ENCODE measurements around the gene OR6A2.

OR6A2 gene

DNA sequence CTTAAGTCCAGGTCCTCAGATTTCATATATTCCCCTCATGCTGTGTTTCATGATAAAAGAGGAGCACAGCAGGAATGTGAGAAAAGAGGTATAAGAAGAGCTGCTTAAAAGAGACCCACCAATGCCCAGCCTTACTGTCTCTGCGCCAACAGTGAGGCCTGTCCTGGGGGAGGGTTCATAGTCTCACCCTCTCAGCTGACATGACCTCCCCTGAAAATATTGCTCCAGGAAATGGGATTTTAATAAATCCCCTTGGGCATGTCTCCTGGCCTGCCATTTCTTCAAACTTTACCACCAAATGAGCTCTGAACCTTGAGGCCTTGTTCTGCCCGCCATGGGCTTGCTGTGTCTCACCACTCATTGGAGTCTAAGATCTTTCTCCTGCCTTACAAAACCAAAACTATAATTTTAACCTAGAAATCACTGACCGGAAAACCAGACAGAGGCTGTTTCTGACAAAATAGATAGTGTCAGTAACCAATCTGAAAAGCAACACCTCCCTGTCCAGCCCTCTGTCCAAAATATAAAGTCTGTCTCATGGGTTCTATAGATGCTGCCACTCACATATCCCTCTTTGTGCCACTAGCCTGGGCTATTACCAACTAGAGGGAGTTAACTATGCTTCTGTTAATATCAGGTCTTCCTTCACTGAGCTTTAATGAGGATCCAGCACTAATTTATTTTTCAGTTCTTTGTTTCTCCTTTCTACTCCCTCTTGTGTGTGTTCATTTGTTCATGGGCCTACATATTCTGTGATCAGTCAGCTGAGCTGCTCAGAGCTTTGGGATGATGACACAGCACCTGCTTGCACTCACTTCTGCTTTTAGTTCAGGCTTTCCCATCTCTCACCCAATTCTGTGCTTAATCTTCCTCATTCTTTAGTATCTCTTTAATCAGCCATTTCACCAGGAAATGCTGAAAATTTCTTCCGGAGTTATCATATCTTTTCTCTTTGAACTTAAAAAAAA, 27.3 kb downstream of the OR6A2 start, which contains the start of gene OR2AG2:
OR2AG2 (minus strand) TSS at position 51 of the 968 bp plus-strand sequence. CDS start 3,019 bp downstream, outside the sequence.
- peaks cover 0 to 1% (median 0%) of the 10 kb centered on the region in 3 experiments for H3K27me3 ChIP-seq (ENCODE audit: control insufficient read depth in 3 of 3, insufficient read depth in 3 of 3, low read depth in 1 of 3, low read length in 3 of 3)
- H3K9ac ChIP-seq (ENCODE audit: low read depth, low read length, poor library complexity) = no peak within 1 kb of the TSS
- H3K79me1 ChIP-seq (ENCODE audit: low read depth, low read length) = no peaks in the 10 kb centered on the region
- no peak within 1 kb of the TSS for H3K4me3 ChIP-seq (ENCODE audit: low read length in 2 of 2)
- H2BK120ac ChIP-seq (ENCODE audit: low read depth, low read length) = no peak within 1 kb of the TSS
- DNase-seq (ENCODE audit: low spot score) = no peak
- H3K14ac ChIP-seq (ENCODE audit: low read length) = no peak within 1 kb of the TSS
- no peak within 1 kb of the TSS for H3K4me2 ChIP-seq (ENCODE audit: insufficient read depth, low read length, poor library complexity, severe bottlenecking)
- H2AK5ac ChIP-seq (ENCODE audit: low read depth, low read length) = no peak within 1 kb of the TSS
- no peak within 1 kb of the TSS for H3K18ac ChIP-seq (ENCODE audit: low read length)
- H3K23ac ChIP-seq (ENCODE audit: low read depth, low read length, poor library complexity) = no peak within 1 kb of the TSS
- H4K91ac ChIP-seq (ENCODE audit: low read depth, low read length, poor library complexity) = no peak within 1 kb of the TSS
- H2BK5ac ChIP-seq (ENCODE audit: low read length) = no peak within 1 kb of the TSS
- H3K9me3 ChIP-seq (replicated peaks in 1 of 2; ENCODE audit: control insufficient read depth in 2 of 2, insufficient read depth in 1 of 2, low read depth in 1 of 2, low read length in 2 of 2) = no peaks in the 10 kb centered on the region
- no peak within 1 kb of the TSS for H4K8ac ChIP-seq (ENCODE audit: low read depth, low read length)
- H3K4ac ChIP-seq (ENCODE audit: low read length) = no peak within 1 kb of the TSS
- H2AFZ ChIP-seq (ENCODE audit: low read length) = no peak within 1 kb of the TSS
- H2BK15ac ChIP-seq (ENCODE audit: low read length) = no peak within 1 kb of the TSS
- no peaks in the 10 kb centered on the region for H3K4me1 ChIP-seq (ENCODE audit: control insufficient read depth in 2 of 2, insufficient read depth in 1 of 2, low read depth in 1 of 2, low read length in 2 of 2)
- no peaks in the 10 kb centered on the region for H3K36me3 ChIP-seq (replicated peaks in 1 of 2; ENCODE audit: control insufficient read depth in 2 of 2, insufficient read depth in 2 of 2, low read length in 2 of 2)
- no peak within 1 kb of the TSS for H2BK12ac ChIP-seq (ENCODE audit: low read length)
- no CpG with 5 or more reads among the region's 4 CpGs for WGBS, 2 donors (ENCODE audit: extremely low coverage in 2 of 2, insufficient read length in 2 of 2, insufficient replicate concordance in 1 of 2)
- no peak within 1 kb of the TSS for H3K27ac ChIP-seq (replicated peaks; ENCODE audit: low read length)

DNA sequence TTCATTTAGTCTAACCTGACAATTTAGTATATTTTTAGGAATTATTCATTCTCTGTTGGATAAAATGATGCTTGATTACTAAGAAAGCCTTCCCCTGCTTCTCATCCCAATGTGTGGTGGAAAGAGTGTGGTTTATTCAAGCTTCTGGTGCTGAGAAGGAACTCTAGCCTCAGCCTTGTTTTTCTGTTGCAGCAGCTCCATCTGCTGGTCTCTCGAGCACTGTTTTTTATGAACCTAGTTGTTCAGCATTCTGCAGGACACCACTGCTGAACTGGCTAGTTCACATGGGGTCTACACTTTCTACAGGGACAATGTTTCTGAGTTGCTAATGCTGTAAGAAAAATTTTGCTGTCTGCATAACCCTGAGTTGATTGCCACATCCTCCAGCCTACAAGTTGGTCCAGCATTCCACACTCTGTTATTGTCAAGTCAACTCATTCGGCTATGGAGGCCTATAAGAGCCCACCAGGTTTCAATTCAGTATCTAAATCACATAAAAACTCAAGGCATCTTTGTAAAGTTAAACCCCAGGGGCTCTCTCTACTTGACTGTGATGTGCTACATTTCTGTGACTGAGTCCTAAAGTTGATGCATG, 42.0 kb downstream of the OR6A2 start:
- no peak overlapping the region for H3K4ac ChIP-seq (ENCODE audit: low read length)
- no peak overlapping the region for H3K4me2 ChIP-seq (ENCODE audit: insufficient read depth, low read length, poor library complexity, severe bottlenecking)
- H3K14ac ChIP-seq (ENCODE audit: low read length) = no peak overlapping the region
- H3K9ac ChIP-seq (ENCODE audit: low read depth, low read length, poor library complexity) = no peak overlapping the region
- H3K18ac ChIP-seq (ENCODE audit: low read length) = no peak overlapping the region
- H3K23ac ChIP-seq (ENCODE audit: low read depth, low read length, poor library complexity) = no peak overlapping the region
- no peak overlapping the region for H2BK12ac ChIP-seq (ENCODE audit: low read length)
- H3K79me1 ChIP-seq (ENCODE audit: low read depth, low read length) = no peaks in the 10 kb centered on the region
- WGBS, 2 donors (ENCODE audit: extremely low coverage in 2 of 2, insufficient read length in 2 of 2, insufficient replicate concordance in 1 of 2) = no CpG with 5 or more reads among the region's 2 CpGs
- H3K9me3 ChIP-seq (replicated peaks in 1 of 2; ENCODE audit: control insufficient read depth in 2 of 2, insufficient read depth in 1 of 2, low read depth in 1 of 2, low read length in 2 of 2) = no peaks in the 10 kb centered on the region
- peak; percentile 43 for DNase-seq (ENCODE audit: low spot score)
- H3K27ac ChIP-seq (replicated peaks; ENCODE audit: low read length) = no peak overlapping the region
- no peaks in the 10 kb centered on the region for H3K4me1 ChIP-seq (ENCODE audit: control insufficient read depth in 2 of 2, insufficient read depth in 1 of 2, low read depth in 1 of 2, low read length in 2 of 2)
- no peak overlapping the region for H2BK120ac ChIP-seq (ENCODE audit: low read depth, low read length)
- no peak overlapping the region for H2BK15ac ChIP-seq (ENCODE audit: low read length)
- H2BK5ac ChIP-seq (ENCODE audit: low read length) = no peak overlapping the region
- no peaks in the 10 kb centered on the region for H3K36me3 ChIP-seq (replicated peaks in 1 of 2; ENCODE audit: control insufficient read depth in 2 of 2, insufficient read depth in 2 of 2, low read length in 2 of 2)
- H3K4me3 ChIP-seq (ENCODE audit: low read length in 2 of 2) = no peak overlapping the region
- no peak overlapping the region for H4K91ac ChIP-seq (ENCODE audit: low read depth, low read length, poor library complexity)
- no peak overlapping the region for H2AK5ac ChIP-seq (ENCODE audit: low read depth, low read length)
- no peak overlapping the region for H2AFZ ChIP-seq (ENCODE audit: low read length)
- no peaks in the 10 kb centered on the region for H3K27me3 ChIP-seq (ENCODE audit: control insufficient read depth in 3 of 3, insufficient read depth in 3 of 3, low read depth in 1 of 3, low read length in 3 of 3)
- no peak overlapping the region for H4K8ac ChIP-seq (ENCODE audit: low read depth, low read length)

DNA sequence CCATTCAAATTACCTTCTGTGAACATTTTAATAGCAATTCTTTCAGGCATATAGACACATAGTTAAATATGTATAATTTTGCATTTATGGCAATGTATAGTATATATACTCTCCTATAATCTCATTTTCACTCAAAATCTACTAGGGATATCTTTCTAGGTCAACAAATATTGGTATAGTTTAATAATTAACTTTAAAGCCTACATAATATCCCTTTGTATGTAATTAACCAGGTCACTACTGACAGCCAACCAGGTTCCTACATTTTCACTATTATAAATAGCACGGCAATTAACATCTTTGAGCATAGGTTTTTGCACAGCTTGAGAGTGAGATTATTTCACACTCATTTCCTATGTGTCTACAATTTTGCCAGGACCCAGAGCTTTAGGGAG, 43.5 kb downstream of the OR6A2 start:
- Histone ChIP-seq H2AK5ac (ENCODE audit: low read depth, low read length) (no peak overlapping the region), H2BK120ac (ENCODE audit: low read depth, low read length) (no peak overlapping the region), H2BK5ac (ENCODE audit: low read length) (no peak overlapping the region), H3K23ac (ENCODE audit: low read depth, low read length, poor library complexity) (no peak overlapping the region), H3K79me1 (ENCODE audit: low read depth, low read length) (no peaks in the 10 kb centered on the region), H3K9me3 (replicated peaks in 1 of 2; ENCODE audit: control insufficient read depth in 2 of 2, insufficient read depth in 1 of 2, low read depth in 1 of 2, low read length in 2 of 2) (no peaks in the 10 kb centered on the region), H3K4me3 (ENCODE audit: low read length in 2 of 2) (no peak overlapping the region), H2AFZ (ENCODE audit: low read length) (no peak overlapping the region), H2BK15ac (ENCODE audit: low read length) (no peak overlapping the region), H3K4me2 (ENCODE audit: insufficient read depth, low read length, poor library complexity, severe bottlenecking) (no peak overlapping the region), H3K14ac (ENCODE audit: low read length) (no peak overlapping the region), H3K27me3 (ENCODE audit: control insufficient read depth in 3 of 3, insufficient read depth in 3 of 3, low read depth in 1 of 3, low read length in 3 of 3) (no peaks in the 10 kb centered on the region), H4K91ac (ENCODE audit: low read depth, low read length, poor library complexity) (no peak overlapping the region), H4K8ac (ENCODE audit: low read depth, low read length) (no peak overlapping the region), H2BK12ac (ENCODE audit: low read length) (no peak overlapping the region), H3K4ac (ENCODE audit: low read length) (no peak overlapping the region), H3K18ac (ENCODE audit: low read length) (no peak overlapping the region), H3K27ac (replicated peaks; ENCODE audit: low read length) (no peak overlapping the region), H3K36me3 (replicated peaks in 1 of 2; ENCODE audit: control insufficient read depth in 2 of 2, insufficient read depth in 2 of 2, low read length in 2 of 2) (no peaks in the 10 kb centered on the region), H3K4me1 (ENCODE audit: control insufficient read depth in 2 of 2, insufficient read depth in 1 of 2, low read depth in 1 of 2, low read length in 2 of 2) (no peaks in the 10 kb centered on the region), H3K9ac (ENCODE audit: low read depth, low read length, poor library complexity) (no peak overlapping the region)
- DNase-seq (ENCODE audit: low spot score) = no peak
- no CpG with 5 or more reads among the region's 1 CpG for WGBS, 2 donors (ENCODE audit: extremely low coverage in 2 of 2, insufficient read length in 2 of 2, insufficient replicate concordance in 1 of 2)

DNA sequence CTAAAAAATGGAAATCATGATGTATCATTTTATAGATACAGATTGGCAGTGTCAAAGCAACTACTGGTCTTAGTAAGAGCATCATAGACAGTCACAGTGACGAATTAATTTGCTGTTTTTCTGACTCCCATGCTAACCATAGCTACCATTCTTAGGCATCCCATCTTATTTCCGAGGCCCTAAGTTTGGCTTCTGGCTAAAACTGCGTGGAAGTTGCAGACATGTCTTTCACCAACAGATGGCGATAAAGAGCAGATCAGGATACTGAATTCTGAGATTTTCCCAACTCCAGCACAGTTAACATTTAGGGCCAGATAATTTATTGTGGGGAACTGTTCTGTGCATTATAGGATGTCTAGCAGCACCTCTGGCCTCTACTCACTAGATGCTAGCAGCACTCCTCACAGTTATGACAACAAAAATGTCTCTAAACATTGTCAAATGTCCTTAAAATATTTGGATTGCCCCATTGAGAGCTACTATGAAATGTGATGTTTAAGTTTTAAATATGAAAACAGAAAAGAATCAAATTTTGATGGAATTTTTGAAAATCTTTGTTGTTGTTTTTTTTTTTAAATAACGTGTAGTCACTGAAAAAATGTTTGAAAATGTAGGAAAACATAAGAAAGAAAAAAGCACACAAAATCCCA, 44.1 kb downstream of the OR6A2 start:
- DNase-seq (ENCODE audit: low spot score) = peak; percentile 44
- no CpG with 5 or more reads among the region's 5 CpGs for WGBS, 2 donors (ENCODE audit: extremely low coverage in 2 of 2, insufficient read length in 2 of 2, insufficient replicate concordance in 1 of 2)
- H2BK120ac ChIP-seq (ENCODE audit: low read depth, low read length) = no peak overlapping the region

More for the DNA sequence above, 44.1 kb downstream of the OR6A2 start:
- Histone ChIP-seq H3K4me2 (ENCODE audit: insufficient read depth, low read length, poor library complexity, severe bottlenecking) (no peak overlapping the region), H3K23ac (ENCODE audit: low read depth, low read length, poor library complexity) (no peak overlapping the region), H2BK15ac (ENCODE audit: low read length) (no peak overlapping the region), H3K27ac (replicated peaks; ENCODE audit: low read length) (no peak overlapping the region), H4K8ac (ENCODE audit: low read depth, low read length) (no peak overlapping the region), H3K36me3 (replicated peaks in 1 of 2; ENCODE audit: control insufficient read depth in 2 of 2, insufficient read depth in 2 of 2, low read length in 2 of 2) (no peaks in the 10 kb centered on the region), H4K91ac (ENCODE audit: low read depth, low read length, poor library complexity) (no peak overlapping the region), H2BK5ac (ENCODE audit: low read length) (no peak overlapping the region), H3K14ac (ENCODE audit: low read length) (no peak overlapping the region), H3K9ac (ENCODE audit: low read depth, low read length, poor library complexity) (no peak overlapping the region), H2AFZ (ENCODE audit: low read length) (no peak overlapping the region), H2BK12ac (ENCODE audit: low read length) (no peak overlapping the region), H3K4me3 (ENCODE audit: low read length in 2 of 2) (no peak overlapping the region), H3K9me3 (replicated peaks in 1 of 2; ENCODE audit: control insufficient read depth in 2 of 2, insufficient read depth in 1 of 2, low read depth in 1 of 2, low read length in 2 of 2) (no peaks in the 10 kb centered on the region), H3K4me1 (ENCODE audit: control insufficient read depth in 2 of 2, insufficient read depth in 1 of 2, low read depth in 1 of 2, low read length in 2 of 2) (no peaks in the 10 kb centered on the region), H3K4ac (ENCODE audit: low read length) (no peak overlapping the region), H3K27me3 (ENCODE audit: control insufficient read depth in 3 of 3, insufficient read depth in 3 of 3, low read depth in 1 of 3, low read length in 3 of 3) (no peaks in the 10 kb centered on the region), H2AK5ac (ENCODE audit: low read depth, low read length) (no peak overlapping the region), H3K79me1 (ENCODE audit: low read depth, low read length) (no peaks in the 10 kb centered on the region), H3K18ac (ENCODE audit: low read length) (no peak overlapping the region)
